NCI-H1105 treated with DMSO at 0.1 percent for 48 hours (cell line): ENCODE results near the gene NINJ2.
A peak's percentile ranks its signal among the peaks of the same experiment; 100 is the strongest.
"Not testable (repeated sequence)": the region's sequence is repeated elsewhere in the genome, so short reads cannot be mapped to it uniquely, and the experiment has no call there.

Experiments
- DNase-seq: peaks from one replicate; lab custom pipeline; 2025; lab: John Stamatoyannopoulos, UW

The NINJ2 gene

DNA sequence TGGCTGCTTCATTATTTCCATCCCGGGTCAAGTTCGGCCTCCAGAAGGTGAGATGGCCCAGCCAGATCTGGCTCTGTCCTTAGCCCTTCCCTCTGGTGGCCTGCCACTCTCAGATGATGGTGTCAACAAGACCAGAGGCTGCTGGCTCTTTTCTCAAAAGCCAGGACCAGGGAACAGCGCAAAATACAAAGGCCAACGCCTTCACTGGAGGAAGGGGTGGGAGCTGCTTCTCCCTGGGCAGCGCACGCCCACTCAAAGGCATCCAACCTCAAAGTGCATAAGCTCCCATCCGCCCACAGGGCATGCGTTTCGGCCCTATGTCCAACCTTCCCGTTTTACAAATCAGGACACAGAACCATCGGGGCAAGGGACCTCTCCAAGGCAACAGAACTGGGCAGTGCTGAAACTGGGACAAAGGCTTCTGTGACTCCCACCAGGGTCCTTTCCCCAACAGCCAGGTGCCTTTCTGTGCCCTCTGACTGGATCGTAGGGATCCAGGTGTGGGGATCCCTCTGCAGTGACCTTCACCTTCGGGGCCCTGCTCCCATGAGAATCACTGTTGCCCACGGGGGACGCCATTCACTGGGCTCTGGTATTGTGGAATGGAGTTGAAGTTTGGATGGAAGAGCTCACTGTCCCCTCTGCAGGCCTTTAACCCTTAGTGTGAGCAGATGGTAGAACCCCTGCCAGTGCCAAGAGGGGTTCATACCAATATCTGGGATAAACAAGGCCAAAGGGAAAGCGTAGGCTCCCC is 76.8 kb downstream of the NINJ2 start:
- no peak for DNase-seq

DNA sequence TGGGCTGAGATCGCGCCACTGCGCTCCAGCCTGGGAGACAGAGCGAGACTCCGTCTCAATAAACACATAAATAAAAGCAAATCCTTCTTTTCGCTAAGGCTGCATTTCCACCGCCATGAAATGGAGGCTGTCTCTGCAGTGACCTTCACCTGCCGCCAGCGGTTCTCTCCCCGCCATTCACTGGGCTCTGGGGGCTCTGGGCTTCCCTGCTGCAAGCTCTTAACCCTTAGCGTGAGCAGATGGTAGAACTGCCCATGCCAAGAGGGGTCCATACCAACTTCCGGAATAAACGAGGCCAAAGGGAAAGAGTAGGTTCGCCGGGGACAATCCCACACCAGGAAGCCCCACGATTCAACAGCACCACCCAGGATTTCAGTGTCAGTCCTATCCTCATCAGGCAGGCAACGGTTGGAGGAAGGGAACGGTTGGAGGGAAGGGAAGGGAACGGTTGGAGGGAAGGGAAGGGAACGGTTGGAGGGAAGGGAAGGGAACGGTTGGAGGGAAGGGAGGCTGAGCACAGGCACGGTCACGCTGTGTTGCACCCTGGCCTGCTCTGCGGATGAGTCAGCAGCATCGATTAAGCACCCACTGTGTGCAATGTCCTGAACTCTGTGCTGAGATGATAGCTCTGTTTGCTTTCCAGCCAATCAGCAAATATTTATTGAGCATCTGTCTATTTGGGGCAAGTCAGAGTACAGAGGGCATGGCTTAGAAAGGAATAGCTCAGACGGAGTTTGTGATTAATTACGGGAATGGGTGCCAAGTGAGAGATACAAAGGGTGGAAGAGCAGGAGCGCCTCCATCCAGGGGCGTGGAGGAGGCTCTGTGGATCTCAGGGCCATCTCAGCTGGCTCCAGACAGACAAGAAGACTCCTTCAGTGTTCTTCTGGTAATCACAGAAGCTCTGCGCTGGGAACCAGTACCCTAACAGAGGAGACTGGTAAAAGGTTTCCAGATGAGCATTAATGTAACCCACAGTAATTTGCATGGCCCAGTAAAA is 77.9 kb downstream of the NINJ2 start:
- no peak for DNase-seq

- DNase-seq: no peak
Observed at GRCh38 chr12:583251-583869, 79.9 kb downstream of the NINJ2 start.

DNA sequence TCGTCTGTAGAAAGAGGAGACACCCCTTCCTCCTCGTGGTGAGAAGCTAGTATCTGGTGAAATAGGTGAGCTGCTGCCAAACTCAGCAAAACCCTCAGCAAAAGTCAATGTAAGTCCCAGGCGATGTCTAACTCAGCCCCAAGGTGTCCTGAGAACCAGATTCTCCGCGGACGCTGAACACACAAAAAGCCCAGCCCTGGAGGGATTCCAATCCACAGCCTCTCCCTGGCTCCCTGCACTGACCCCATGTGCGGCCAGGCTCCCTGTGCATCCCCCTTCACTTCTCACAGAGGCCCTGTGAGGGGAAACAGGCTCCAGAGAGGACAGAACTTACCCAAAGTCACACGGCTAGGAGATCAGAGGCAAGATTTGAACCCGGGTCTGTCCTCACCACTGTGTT is 81.5 kb downstream of the NINJ2 start:
- DNase-seq: no peak

DNA sequence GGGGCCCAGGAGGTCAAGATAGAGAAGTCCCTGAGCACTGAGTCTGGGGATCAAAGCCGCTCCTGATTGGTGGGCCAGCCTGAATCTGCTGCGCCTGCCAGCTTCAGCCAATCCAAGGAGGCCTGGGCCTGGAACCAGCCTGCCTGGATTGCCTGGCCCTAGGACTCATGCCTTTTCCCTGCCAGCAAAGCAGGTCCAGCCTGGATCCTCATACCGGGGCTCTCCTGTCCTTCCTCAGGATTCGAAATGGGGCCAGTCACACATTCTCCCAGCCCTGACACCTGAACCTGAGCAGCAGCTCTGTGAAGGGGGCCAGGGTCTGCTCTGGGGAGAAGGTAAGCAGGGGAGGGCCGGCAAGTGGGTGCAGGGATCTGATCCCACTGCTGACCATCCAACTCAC is 81.9 kb downstream of the NINJ2 start:
- DNase-seq: no peak

DNA sequence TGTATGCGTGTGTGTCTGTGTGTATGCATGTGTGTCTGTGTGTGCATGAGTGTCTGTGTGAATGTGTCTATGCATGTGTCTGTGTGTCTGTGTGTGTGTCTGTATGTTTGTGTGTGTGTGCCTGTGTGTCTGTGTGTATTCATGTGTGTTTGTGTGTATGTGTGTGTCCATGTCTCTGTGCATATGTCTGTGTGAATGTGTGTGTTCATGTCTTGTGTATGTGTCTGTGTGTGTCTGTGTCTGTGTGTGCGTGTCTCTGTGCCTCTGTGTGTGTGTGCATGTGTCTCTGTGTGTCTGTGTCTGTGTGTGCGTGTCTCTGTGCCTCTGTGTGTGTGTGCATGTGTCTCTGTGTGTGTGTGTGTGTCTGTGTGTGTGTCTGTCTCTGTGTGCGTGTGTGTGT is 82.4 kb downstream of the NINJ2 start:
- DNase-seq: no peak

DNA sequence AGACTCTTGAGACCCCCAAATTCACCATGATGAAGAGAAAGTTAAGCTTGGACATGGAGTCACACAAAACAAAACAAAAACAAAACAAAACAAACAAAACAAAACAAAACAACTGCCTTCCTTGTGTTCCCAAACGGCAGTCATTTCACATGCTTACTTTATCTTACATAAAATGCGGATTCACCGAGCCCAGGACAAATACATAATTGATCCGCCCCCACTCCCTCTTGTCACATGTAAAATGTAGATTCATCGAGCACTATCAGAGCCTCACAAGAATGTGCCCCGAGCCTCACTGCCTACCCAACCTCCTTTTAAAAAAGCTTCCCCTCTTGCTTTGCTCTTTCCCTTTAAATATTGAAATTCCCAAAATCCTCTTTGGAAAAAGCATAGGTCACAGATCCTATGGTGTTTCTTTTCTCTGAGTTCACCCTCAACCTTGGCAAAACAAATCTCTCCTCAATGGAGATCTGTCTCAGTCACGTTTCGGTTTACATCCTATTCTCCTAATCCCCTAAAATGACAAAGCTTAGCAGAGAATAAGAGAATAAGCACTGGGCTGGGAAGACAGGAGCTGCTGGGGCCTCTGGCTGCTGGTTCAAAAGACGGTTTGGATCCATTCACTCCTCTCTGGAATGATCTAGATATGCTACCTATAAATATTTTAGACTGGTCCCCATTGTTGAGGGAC is 83.7 kb downstream of the NINJ2 start:
- DNase-seq: no peak

DNA sequence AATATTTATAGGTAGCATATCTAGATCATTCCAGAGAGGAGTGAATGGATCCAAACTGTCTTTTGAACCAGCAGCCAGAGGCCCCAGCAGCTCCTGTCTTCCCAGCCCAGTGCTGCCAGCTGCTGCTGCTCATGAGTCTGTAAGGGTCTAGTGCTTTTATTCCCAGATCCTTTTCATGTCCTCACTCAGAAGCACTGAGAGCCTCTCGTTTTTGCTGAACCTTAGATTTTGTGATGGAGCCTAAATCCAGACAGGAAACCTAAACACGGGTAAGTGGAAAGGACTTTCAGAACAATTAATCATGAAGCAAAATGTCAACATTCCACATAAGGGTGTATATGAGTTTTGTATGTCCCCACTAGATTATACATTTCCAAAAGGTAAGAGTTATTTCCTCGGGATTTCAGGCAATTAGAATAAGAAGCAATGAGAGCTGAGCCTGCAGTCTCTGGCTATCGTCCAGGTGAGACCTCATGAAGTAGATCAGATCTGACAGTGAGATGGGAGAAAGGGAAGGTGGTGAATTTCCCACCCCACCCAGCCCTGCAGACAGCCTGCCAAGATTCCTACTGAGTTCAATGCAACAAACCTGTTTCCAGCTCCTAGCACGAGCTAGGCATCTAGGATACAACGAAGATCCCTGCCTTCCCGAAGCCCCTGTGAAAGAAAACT is 84.4 kb downstream of the NINJ2 start:
- peak; percentile 62 for DNase-seq

DNA sequence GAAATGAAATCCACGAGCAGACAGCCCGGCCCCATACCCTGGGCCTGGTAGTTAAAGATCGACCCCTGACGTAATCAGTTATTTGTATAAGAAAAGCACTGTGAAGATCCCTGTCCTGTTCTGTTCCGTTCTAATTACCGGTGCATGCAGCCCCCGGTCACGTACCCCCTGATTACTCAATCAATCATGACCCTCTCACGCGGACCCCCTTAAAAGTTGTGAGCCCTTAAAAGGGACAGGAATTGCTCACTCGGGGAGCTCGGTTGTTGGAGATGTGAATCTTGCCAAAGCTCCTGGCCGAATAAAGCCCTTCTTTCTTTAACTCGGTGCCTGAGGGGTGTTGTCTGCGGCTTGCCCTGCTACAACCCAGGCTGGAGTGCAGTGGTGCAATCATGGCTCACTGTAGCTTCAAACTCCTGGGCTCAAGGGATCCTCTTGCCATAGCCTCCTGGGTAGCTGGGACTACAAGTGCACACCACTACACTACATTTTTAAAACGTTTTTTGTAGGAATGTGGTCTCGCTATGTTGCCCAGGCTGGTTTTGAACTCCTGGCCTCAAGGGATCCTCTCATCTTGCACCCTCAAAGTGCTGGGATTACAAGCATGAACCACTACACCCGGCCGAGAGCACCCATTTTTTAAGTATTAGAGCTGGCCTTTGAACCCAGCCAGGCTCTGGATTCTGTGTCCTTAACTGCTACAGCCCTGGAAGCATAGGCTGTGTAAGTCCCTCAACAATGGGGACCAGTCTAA is 85.1 kb downstream of the NINJ2 start:
- not testable (repeated sequence) for DNase-seq

GRCh38 chr12:576615-577110 is 86.6 kb downstream of the NINJ2 start:
- DNase-seq: no peak

- DNase-seq: peak; percentile 62
Observed at GRCh38 chr12:575948-576614, 87.2 kb downstream of the NINJ2 start.

GRCh38 chr12:575129-575502 is 88.1 kb downstream of the NINJ2 start:
- DNase-seq: no peak

DNA sequence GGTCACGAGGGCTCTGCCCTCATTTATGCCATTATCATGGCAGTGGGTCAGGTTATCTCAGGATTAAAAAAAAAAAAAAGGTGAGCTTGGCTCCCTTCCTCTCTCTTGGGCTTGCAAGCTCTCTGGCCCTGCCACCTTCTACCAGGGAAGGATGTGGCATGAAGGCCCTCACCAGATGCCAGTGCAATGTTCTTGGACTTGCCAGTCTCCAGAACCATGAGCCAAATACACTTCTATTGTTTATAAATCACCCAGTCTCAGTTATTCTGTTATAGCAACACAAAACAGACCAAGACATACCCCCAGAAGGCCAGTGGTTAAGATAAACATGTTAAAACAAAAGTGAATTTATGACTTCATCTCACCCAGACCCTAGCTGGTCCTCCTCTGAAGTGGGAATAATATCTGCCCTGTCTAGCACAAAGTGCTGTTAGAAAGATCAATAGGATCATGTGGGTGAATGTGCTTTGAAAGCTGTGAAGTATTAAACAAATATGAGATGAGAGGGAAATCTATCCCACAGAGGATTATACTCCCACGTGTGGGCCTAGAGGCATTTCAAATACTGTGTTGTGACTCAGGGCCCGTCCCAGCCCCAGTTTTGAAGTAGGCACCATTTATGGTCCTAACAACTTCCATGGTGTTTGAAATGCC is 88.6 kb downstream of the NINJ2 start:
- no peak for DNase-seq

DNA sequence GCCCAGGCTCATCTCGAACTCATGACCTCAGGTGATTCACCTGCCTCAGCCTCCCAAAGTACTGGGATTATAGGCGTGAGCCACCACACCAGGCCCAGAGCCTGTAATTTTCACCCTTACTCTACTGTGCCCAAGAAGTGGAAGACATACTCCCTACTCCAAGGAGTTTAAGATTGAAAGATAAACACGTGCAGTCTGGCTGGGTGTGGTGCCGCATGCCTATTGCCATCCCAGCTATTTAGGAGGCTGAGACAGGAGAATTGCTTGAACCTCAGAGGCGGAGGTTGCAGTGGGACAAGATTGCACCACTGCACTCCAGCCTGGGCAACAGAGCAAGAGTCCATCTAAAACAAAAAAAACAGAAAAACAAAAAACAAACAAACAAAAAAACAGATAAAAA is 90.0 kb downstream of the NINJ2 start:
- no peak for DNase-seq

- no peak for DNase-seq
Observed at GRCh38 chr12:572532-572899, 90.7 kb downstream of the NINJ2 start.

DNA sequence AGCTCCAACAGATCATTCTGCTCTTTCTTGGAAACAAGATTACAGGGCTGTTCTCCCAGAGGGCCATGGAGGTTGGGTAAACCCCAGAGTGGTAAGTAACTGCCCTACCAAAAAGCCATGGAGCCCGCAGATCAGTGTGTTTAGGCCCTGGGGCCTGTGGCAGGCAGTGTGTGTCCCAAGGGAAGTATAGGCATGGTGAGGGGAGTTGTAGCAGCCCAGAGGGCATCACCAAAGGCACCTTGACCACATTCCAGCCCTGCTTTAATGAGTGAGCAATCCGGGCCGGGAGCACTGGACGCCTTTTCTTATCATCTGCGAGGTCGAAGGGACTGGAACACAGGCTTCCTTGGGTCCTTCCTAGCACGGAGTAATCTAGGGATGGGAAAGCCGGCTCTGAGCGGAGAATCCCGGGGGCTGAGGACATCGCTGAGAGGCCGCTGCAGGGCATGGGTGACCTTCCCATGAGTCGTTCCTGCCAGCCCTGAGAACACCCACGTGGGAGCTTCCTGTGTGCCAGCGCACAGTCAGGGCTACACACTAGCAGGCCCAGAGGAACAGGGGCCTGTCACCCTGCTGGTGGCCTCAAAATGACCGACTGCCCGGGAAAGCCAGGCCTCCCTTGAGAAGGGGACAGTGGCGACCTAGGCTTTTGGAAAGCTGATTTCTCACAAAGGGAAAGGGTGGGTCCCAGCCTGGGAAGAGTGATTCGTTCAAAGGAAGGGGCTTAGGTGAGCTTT is 91.3 kb downstream of the NINJ2 start:
- DNase-seq: no peak

DNA sequence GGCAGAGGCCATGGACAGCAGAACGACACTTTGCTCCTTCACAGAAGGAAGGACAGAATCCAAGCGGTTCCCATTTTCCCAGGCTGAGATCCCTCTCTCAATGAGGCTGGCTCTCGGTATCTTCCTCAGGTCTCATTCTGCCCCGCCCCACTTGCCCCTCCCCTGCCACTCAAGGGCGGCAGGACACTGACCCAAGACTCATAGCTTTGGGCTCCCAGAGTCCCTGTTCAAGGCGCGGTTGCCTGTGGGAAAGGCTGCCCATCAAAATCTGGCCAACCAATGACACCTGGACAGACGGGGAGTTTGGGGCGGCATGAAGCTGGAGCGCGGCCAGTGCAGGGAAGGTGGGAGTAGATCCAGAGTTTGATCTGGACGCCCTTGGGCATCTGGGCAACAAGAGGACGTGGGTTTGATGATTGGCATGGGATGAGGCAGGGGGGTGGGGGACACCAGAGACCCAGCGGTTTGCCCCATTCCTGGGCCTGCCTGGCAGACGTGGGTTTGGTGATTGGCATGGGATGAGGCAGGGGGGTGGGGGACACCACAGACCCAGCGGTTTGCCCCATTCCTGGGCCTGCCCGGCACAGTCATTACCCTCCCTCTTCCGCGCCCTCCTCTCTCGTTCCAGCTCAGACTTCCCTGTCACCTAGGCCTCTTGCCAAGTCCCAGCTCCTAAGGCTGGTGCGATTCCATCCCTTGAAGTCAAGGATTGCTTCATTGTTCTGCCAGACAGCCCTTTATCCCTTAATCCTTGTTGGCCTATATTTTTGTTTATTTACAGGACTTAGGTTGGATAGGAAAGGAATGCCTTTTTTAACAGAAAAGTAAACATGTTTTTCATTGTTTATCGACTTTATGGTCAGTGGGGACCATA is 92.1 kb downstream of the NINJ2 start:
- no peak for DNase-seq

- DNase-seq: no peak
Observed at GRCh38 chr12:570435-570920, 92.8 kb downstream of the NINJ2 start.
